Lower leg skin (tissue), 3 donors: ENCODE data around the gene OCA2.

Experiments
- POLR2A ChIP-seq, 2 donors: fragments of 450-650 bp; IDR thresholded peaks; one replicate each; pipeline ENCODE4 v1.6.1; 2016 to 2017; ENCODE audit warnings: antibody characterized with exemption in 2 of 2, mild to moderate bottlenecking in 1 of 2, moderate library complexity in 1 of 2
- TF ChIP-seq, protein P1 (sequence below), 3 donors: fragments of 450-650 bp; IDR thresholded peaks; one replicate each; pipeline ENCODE4 v1.5.1; 2016; ENCODE audit warnings: antibody characterized with exemption in 3 of 3, mild to moderate bottlenecking in 3 of 3, moderate library complexity in 2 of 3

GRCh38 chr15:28022181-28022580 lies 76.9 kb downstream of the OCA2 start:
- TF ChIP-seq, protein P1, sequence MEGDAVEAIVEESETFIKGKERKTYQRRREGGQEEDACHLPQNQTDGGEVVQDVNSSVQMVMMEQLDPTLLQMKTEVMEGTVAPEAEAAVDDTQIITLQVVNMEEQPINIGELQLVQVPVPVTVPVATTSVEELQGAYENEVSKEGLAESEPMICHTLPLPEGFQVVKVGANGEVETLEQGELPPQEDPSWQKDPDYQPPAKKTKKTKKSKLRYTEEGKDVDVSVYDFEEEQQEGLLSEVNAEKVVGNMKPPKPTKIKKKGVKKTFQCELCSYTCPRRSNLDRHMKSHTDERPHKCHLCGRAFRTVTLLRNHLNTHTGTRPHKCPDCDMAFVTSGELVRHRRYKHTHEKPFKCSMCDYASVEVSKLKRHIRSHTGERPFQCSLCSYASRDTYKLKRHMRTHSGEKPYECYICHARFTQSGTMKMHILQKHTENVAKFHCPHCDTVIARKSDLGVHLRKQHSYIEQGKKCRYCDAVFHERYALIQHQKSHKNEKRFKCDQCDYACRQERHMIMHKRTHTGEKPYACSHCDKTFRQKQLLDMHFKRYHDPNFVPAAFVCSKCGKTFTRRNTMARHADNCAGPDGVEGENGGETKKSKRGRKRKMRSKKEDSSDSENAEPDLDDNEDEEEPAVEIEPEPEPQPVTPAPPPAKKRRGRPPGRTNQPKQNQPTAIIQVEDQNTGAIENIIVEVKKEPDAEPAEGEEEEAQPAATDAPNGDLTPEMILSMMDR (IDR thresholded peaks at IDR 0.05) = no peak
- TF ChIP-seq POLR2A (IDR thresholded peaks at IDR 0.05) = no peak
